Naive thymus-derived CD8-positive, alpha-beta T cell (primary cell): ENCODE measurements around the gene TMEM273. TPM values are rescaled to one million over a fixed set of nuclear protein-coding genes. Genes with fewer than 3 reads are reported as not detected.

Source experiments
- ATAC-seq, 2 donors: fragments of 150-1000 bp; cut with Tn5 transposase in 1 of 2; sonication (Bioruptor Pico), chemical (Tn5 transposase) in 1 of 2; 1 replicate in 1 of 2; 2 replicates in 1 of 2; pipeline ENCODE4 v1.10.0; 2021; ENCODE audit warnings: mild to moderate bottlenecking in 2 of 2, moderate library complexity in 2 of 2
- POLR2A ChIA-PET: fragments of 350-600 bp; sonication (Branson Sonifier 250); formaldehyde crosslinking; loops from one replicate; lab custom pipeline; 2021; ENCODE audit warnings: antibody characterized with exemption; lab: Charles Lee
- DNase-seq, 10 donors: peaks; one replicate each; pipeline versions ENCODE4 v3.0.0 to v3.0.0-alpha.2; 2020 to 2022
- H3K27ac Mint-ChIP-seq, 10 donors: one replicate each; pipeline ENCODE4 v1.8.0; 2020 to 2022; ENCODE audit warnings: mild to moderate bottlenecking in 10 of 10, mixed read lengths in 10 of 10, moderate library complexity in 4 of 10, inconsistent platforms in 1 of 10
- H3K27me3 Mint-ChIP-seq, 5 donors: one replicate each; pipeline ENCODE4 v1.8.0; 2021 to 2022; ENCODE audit warnings: mixed read lengths in 5 of 5
- H3K36me3 Mint-ChIP-seq, 3 donors: one replicate each; pipeline ENCODE4 v1.8.0; 2020 to 2022; ENCODE audit warnings: mixed read lengths in 3 of 3, mild to moderate bottlenecking in 2 of 3, inconsistent platforms in 1 of 3
- H3K4me1 Mint-ChIP-seq, 4 donors: one replicate each; pipeline ENCODE4 v1.8.0; 2021 to 2022; ENCODE audit warnings: mixed read lengths in 4 of 4
- H3K4me3 Mint-ChIP-seq, 10 donors: one replicate each; pipeline ENCODE4 v1.8.0; 2020 to 2022; ENCODE audit warnings: mild to moderate bottlenecking in 10 of 10, mixed read lengths in 10 of 10, moderate library complexity in 6 of 10, inconsistent platforms in 1 of 10
- H3K9me3 Mint-ChIP-seq, 9 donors: one replicate each; pipeline ENCODE4 v1.8.0; 2020 to 2022; ENCODE audit warnings: mixed read lengths in 9 of 9, mild to moderate bottlenecking in 3 of 9, inconsistent platforms in 1 of 9, moderate library complexity in 1 of 9
- polyA plus RNA-seq, 3 donors: library from polyadenylated mRNA; unstranded; fragments of 300-500 nt; fragmentation: Illumina TruSeq; gene quantifications; one replicate each; pipeline ENCODE4 v1.2.3, GENCODE V29; 2021
- total RNA-seq, 8 experiments: library from RNA in 2 of 8; stranded (reverse) in 2 of 8; gene quantifications; one replicate each; pipeline ENCODE4 v1.2.3 and lab custom pipeline; 2021 to 2026

Gene TMEM273
- total and polyA plus RNA-seq, 5 experiments from 2014 or later: 0.23 to 3.5 (median 0.83) TPM; not detected in 2

GRCh38 chr10:49220031-49220430, 31.8 kb upstream of the TMEM273 start:
- no peak overlapping the region for H3K4me3 Mint-ChIP-seq
- peaks cover 0 to 2% (median 1%) of the 10 kb centered on the region in 4 donors for H3K4me1 Mint-ChIP-seq
- H3K27ac Mint-ChIP-seq: no peak overlapping the region
- POLR2A ChIA-PET: no interaction called here
- ATAC-seq: no peak
- no peak for DNase-seq
- peaks cover 0 to 6% (median 0%) of the 10 kb centered on the region in 9 donors for H3K9me3 Mint-ChIP-seq
- H3K27me3 Mint-ChIP-seq: peaks cover 2 to 21% (median 10%) of the 10 kb centered on the region in 5 donors
- no peaks in the 10 kb centered on the region for H3K36me3 Mint-ChIP-seq

GRCh38 chr10:49219248-49219647, 31.1 kb upstream of the TMEM273 start:
- peaks cover 2 to 26% (median 12%) of the 10 kb centered on the region in 5 donors for H3K27me3 Mint-ChIP-seq
- H3K36me3 Mint-ChIP-seq: no peaks in the 10 kb centered on the region
- peaks cover 0 to 2% (median 1%) of the 10 kb centered on the region in 4 donors for H3K4me1 Mint-ChIP-seq
- no peak overlapping the region for H3K27ac Mint-ChIP-seq
- no peak overlapping the region for H3K4me3 Mint-ChIP-seq
- POLR2A ChIA-PET: no interaction called here
- DNase-seq: no peak
- peaks cover 0 to 6% (median 0%) of the 10 kb centered on the region in 9 donors for H3K9me3 Mint-ChIP-seq
- no peak for ATAC-seq

GRCh38 chr10:49218480-49218879, 30.3 kb upstream of the TMEM273 start:
- Mint-ChIP-seq H3K27me3 (peaks cover 7 to 34% (median 14%) of the 10 kb centered on the region in 5 donors), H3K27ac (no peak overlapping the region), H3K4me1 (peaks cover 0 to 2% (median 1%) of the 10 kb centered on the region in 4 donors), H3K36me3 (no peaks in the 10 kb centered on the region), H3K9me3 (no peaks in the 10 kb centered on the region), H3K4me3 (no peak overlapping the region)
- DNase-seq (no peak), ATAC-seq (no peak)
- POLR2A ChIA-PET: no interaction called here

- no peaks in the 10 kb centered on the region for H3K9me3 Mint-ChIP-seq
- peaks cover 0 to 5% (median 1%) of the 10 kb centered on the region in 4 donors for H3K4me1 Mint-ChIP-seq
- no peaks in the 10 kb centered on the region for H3K36me3 Mint-ChIP-seq
- no peak overlapping the region for H3K4me3 Mint-ChIP-seq
- peaks cover 12 to 40% (median 17%) of the 10 kb centered on the region in 5 donors for H3K27me3 Mint-ChIP-seq
- POLR2A ChIA-PET: no interaction called here
- ATAC-seq (no peak), DNase-seq (no peak)
- no peak overlapping the region for H3K27ac Mint-ChIP-seq
These were observed 29.5 kb upstream of the TMEM273 start for GRCh38 chr10:49217645-49218044.

- ATAC-seq (no peak), DNase-seq (no peak)
- Mint-ChIP-seq H3K4me1 (peaks cover 0 to 9% (median 1%) of the 10 kb centered on the region in 4 donors), H3K9me3 (no peaks in the 10 kb centered on the region), H3K36me3 (no peaks in the 10 kb centered on the region), H3K4me3 (no peak overlapping the region), H3K27ac (no peak overlapping the region), H3K27me3 (peaks cover 15 to 54% (median 21%) of the 10 kb centered on the region in 5 donors)
- POLR2A ChIA-PET: no interaction called here
These were observed 25.0 kb upstream of the TMEM273 start for GRCh38 chr10:49213211-49213610.

GRCh38 chr10:49212783-49213182, 24.6 kb upstream of the TMEM273 start:
- POLR2A ChIA-PET: no interaction called here
- no peaks in the 10 kb centered on the region for H3K9me3 Mint-ChIP-seq
- H3K27ac Mint-ChIP-seq: no peak overlapping the region
- H3K4me3 Mint-ChIP-seq: no peak overlapping the region
- ATAC-seq: no peak
- peaks cover 0 to 9% (median 1%) of the 10 kb centered on the region in 4 donors for H3K4me1 Mint-ChIP-seq
- no peak for DNase-seq
- H3K27me3 Mint-ChIP-seq: peaks cover 15 to 58% (median 21%) of the 10 kb centered on the region in 5 donors
- H3K36me3 Mint-ChIP-seq: no peaks in the 10 kb centered on the region

- no peaks in the 10 kb centered on the region for H3K9me3 Mint-ChIP-seq
- H3K27me3 Mint-ChIP-seq: peaks cover 17 to 61% (median 19%) of the 10 kb centered on the region in 5 donors
- peak overlapping the region in 1 of 10 donors; percentile 83 for H3K27ac Mint-ChIP-seq
- DNase-seq (no peak), ATAC-seq (no peak)
- POLR2A ChIA-PET: no interaction called here
- H3K36me3 Mint-ChIP-seq: no peaks in the 10 kb centered on the region
- H3K4me1 Mint-ChIP-seq: peaks cover 0 to 7% (median 0%) of the 10 kb centered on the region in 4 donors
- H3K4me3 Mint-ChIP-seq: no peak overlapping the region
These were observed 23.9 kb upstream of the TMEM273 start for GRCh38 chr10:49212076-49212475.

- POLR2A ChIA-PET: no interaction called here
These were observed 20.8 kb upstream of the TMEM273 start for GRCh38 chr10:49208996-49209395.

GRCh38 chr10:49207936-49208487, 19.8 kb upstream of the TMEM273 start:
- DNase-seq (no peak), ATAC-seq (no peak)
- H3K9me3 Mint-ChIP-seq: peaks cover 0 to 6% (median 0%) of the 10 kb centered on the region in 9 donors
- peak overlapping the region in 1 of 10 donors; percentile 84 for H3K27ac Mint-ChIP-seq
- no peaks in the 10 kb centered on the region for H3K36me3 Mint-ChIP-seq
- POLR2A ChIA-PET: no interaction called here
- no peak overlapping the region for H3K4me3 Mint-ChIP-seq
- H3K27me3 Mint-ChIP-seq: peaks cover 15 to 51% (median 26%) of the 10 kb centered on the region in 5 donors
- H3K4me1 Mint-ChIP-seq: peaks cover 0 to 7% (median 0%) of the 10 kb centered on the region in 4 donors

More at GRCh38 chr10:49208996-49209395, 20.8 kb upstream of the TMEM273 start:
- no peaks in the 10 kb centered on the region for H3K36me3 Mint-ChIP-seq
- ATAC-seq: no peak
- peaks cover 15 to 58% (median 30%) of the 10 kb centered on the region in 5 donors for H3K27me3 Mint-ChIP-seq
- no peak overlapping the region for H3K4me3 Mint-ChIP-seq
- H3K9me3 Mint-ChIP-seq: peaks cover 0 to 4% (median 0%) of the 10 kb centered on the region in 9 donors
- no peak overlapping the region for H3K27ac Mint-ChIP-seq
- no peak for DNase-seq
- peaks cover 0 to 7% (median 0%) of the 10 kb centered on the region in 4 donors for H3K4me1 Mint-ChIP-seq

- no peak overlapping the region for H3K27ac Mint-ChIP-seq
- H3K36me3 Mint-ChIP-seq: no peaks in the 10 kb centered on the region
- DNase-seq (no peak), ATAC-seq (no peak)
- H3K4me3 Mint-ChIP-seq: no peak overlapping the region
- H3K27me3 Mint-ChIP-seq: peaks cover 11 to 42% (median 18%) of the 10 kb centered on the region in 5 donors
- POLR2A ChIA-PET: no interaction called here
- H3K9me3 Mint-ChIP-seq: peaks cover 0 to 6% (median 0%) of the 10 kb centered on the region in 9 donors
- peaks cover 0 to 5% (median 0%) of the 10 kb centered on the region in 4 donors for H3K4me1 Mint-ChIP-seq
These were observed 18.9 kb upstream of the TMEM273 start for GRCh38 chr10:49207113-49207512.

- POLR2A ChIA-PET: no interaction called here
- no peaks in the 10 kb centered on the region for H3K36me3 Mint-ChIP-seq
These were observed 17.0 kb upstream of the TMEM273 start for GRCh38 chr10:49205206-49205605.

GRCh38 chr10:49204119-49204518, 15.9 kb upstream of the TMEM273 start:
- no peak for ATAC-seq
- Mint-ChIP-seq H3K36me3 (no peaks in the 10 kb centered on the region), H3K9me3 (peaks cover 0 to 6% (median 0%) of the 10 kb centered on the region in 9 donors), H3K4me3 (no peak overlapping the region), H3K4me1 (no peaks in the 10 kb centered on the region), H3K27ac (no peak overlapping the region), H3K27me3 (peaks cover 4 to 23% (median 18%) of the 10 kb centered on the region in 5 donors)
- no peak for DNase-seq
- POLR2A ChIA-PET: no interaction called here

More at GRCh38 chr10:49205206-49205605, 17.0 kb upstream of the TMEM273 start:
- DNase-seq (no peak), ATAC-seq (no peak)
- peaks cover 5 to 30% (median 12%) of the 10 kb centered on the region in 5 donors for H3K27me3 Mint-ChIP-seq
- H3K4me1 Mint-ChIP-seq: no peaks in the 10 kb centered on the region
- H3K4me3 Mint-ChIP-seq: no peak overlapping the region
- no peak overlapping the region for H3K27ac Mint-ChIP-seq
- peaks cover 0 to 6% (median 0%) of the 10 kb centered on the region in 9 donors for H3K9me3 Mint-ChIP-seq

GRCh38 chr10:49202266-49202665, 14.1 kb upstream of the TMEM273 start:
- peaks cover 2 to 32% (median 20%) of the 10 kb centered on the region in 5 donors for H3K27me3 Mint-ChIP-seq
- POLR2A ChIA-PET: no interaction called here

More at GRCh38 chr10:49202266-49202665, 14.1 kb upstream of the TMEM273 start:
- peaks cover 0 to 6% (median 0%) of the 10 kb centered on the region in 9 donors for H3K9me3 Mint-ChIP-seq
- no peaks in the 10 kb centered on the region for H3K36me3 Mint-ChIP-seq
- DNase-seq (no peak), ATAC-seq (no peak)
- H3K4me1 Mint-ChIP-seq: no peaks in the 10 kb centered on the region
- H3K27ac Mint-ChIP-seq: no peak overlapping the region
- no peak overlapping the region for H3K4me3 Mint-ChIP-seq
